Activated T-cell treated with anti-CD3 and anti-CD28 coated beads for 4 hours (primary cell): ENCODE data around the gene CYP26B1.

Experiments used
- DNase-seq: peaks from one replicate; pipeline ENCODE4 v3.0.0-alpha.2; 2020

CYP26B1 gene

GRCh38 chr2:72080286-72081145 is 67.1 kb downstream of the CYP26B1 start:
- DNase-seq: no peak
